HCT116 (cell line): Measurements from ENCODE around the gene TOX2. TPM values are rescaled to one million over a fixed set of nuclear protein-coding genes. Genes with fewer than 3 reads are reported as not detected.

Experiments used
- ATAC-seq: fragments of 200-7000 bp; cut with Tn5 transposase; 2 replicates; pipeline ENCODE4 v1.9.1; 2020; ENCODE audit warnings: mild to moderate bottlenecking, moderate library complexity
- BruUV-seq: library from RNA; stranded (reverse); fragments of 400-500 nt; replicated peaks from 2 replicates; lab custom pipeline; 2021; lab: Mats Ljungman, UMichigan
- CTCF ChIA-PET: fragments of 300-600 bp; sonication (Branson Sonifier 250); formaldehyde crosslinking; loops from one replicate; lab custom pipeline; 2021; ENCODE audit warnings: antibody characterized with exemption; lab: Charles Lee
- POLR2A ChIA-PET: fragments of 300-600, 350-600 bp; sonication (Branson Sonifier 250); formaldehyde crosslinking; loops from one replicate; lab custom pipeline; 2021; ENCODE audit warnings: antibody characterized with exemption; lab: Charles Lee
- RAD21 ChIA-PET, 2 experiments: fragments of 300-600 bp; sonication (Branson Sonifier 250); formaldehyde crosslinking; loops; one replicate each; lab custom pipeline; 2023; ENCODE audit warnings: low total read pairs in 2 of 2; ENCODE audit not compliant: uncharacterized antibody in 2 of 2, unreplicated experiment in 2 of 2, low non-redundant PET in 1 of 2; lab: Charles Lee
- DNase-seq: peaks from one replicate; pipeline ENCODE4 v3.0.0-alpha.2; 2010; ENCODE audit warnings: low read depth, low spot score
- H2AFZ ChIP-seq: fragments of 200-600 bp; shearing (Covaris generic), sonication (generic); 2 replicates; pipeline ENCODE4 v1.6.1; 2017; ENCODE audit warnings: low read depth, mixed run types, mixed read lengths, antibody characterized with exemption, low read length; ENCODE audit not compliant: poor library complexity, severe bottlenecking
- H3K27ac ChIP-seq: 2 replicates; pipeline ENCODE4 v1.5.1; 2012; ENCODE audit warnings: low read depth, low read length
- H3K27me3 ChIP-seq: fragments of 200-600 bp; sonication (generic); 2 replicates; pipeline ENCODE4 v1.6.1; 2016; ENCODE audit warnings: mixed run types, low read length, mixed read lengths; ENCODE audit not compliant: insufficient read depth
- H3K36me3 ChIP-seq, 2 experiments: fragments of 200-500 bp in 1 of 2; fragments of 200-600 bp in 1 of 2; sonication (Bioruptor generic) in 1 of 2; sonication (generic) in 1 of 2; 2 replicates each; pipeline versions ENCODE4 v1.5.1 to v1.6.1; 2014 to 2016; ENCODE audit warnings: low read length in 2 of 2, inconsistent platforms in 1 of 2, mixed read lengths in 1 of 2, mixed run types in 1 of 2; ENCODE audit not compliant: insufficient read depth in 2 of 2, control insufficient read depth in 1 of 2
- H3K4me1 ChIP-seq, 2 experiments: fragments of 200-600 bp in 1 of 2; sonication (generic) in 1 of 2; 2 replicates each; pipeline versions ENCODE4 v1.5.1 to v1.6.1; 2012 to 2017; ENCODE audit warnings: low read length in 2 of 2, inconsistent platforms in 1 of 2, mild to moderate bottlenecking in 1 of 2, mixed read lengths in 1 of 2, mixed run types in 1 of 2, moderate library complexity in 1 of 2; ENCODE audit not compliant: insufficient read depth in 2 of 2, control insufficient read depth in 1 of 2
- H3K4me2 ChIP-seq: fragments of 200-600 bp; sonication (generic); 2 replicates; pipeline ENCODE4 v1.6.1; 2017; ENCODE audit warnings: mixed run types, low read length, mixed read lengths
- H3K4me3 ChIP-seq, 2 experiments: fragments of 200-600 bp in 1 of 2; sonication (generic) in 1 of 2; replicated peaks in 1 of 2; 2 replicates each; pipeline ENCODE4 v1.5.1; 2011 to 2016; ENCODE audit warnings: low read length in 2 of 2, control low read depth in 1 of 2, low read depth in 1 of 2, mild to moderate bottlenecking in 1 of 2, mixed read lengths in 1 of 2, mixed run types in 1 of 2
- H3K79me2 ChIP-seq: fragments of 200-600 bp; sonication (generic); 2 replicates; pipeline ENCODE4 v1.6.1; 2017; ENCODE audit warnings: mild to moderate bottlenecking, mixed run types, low read length, moderate library complexity, mixed read lengths; ENCODE audit not compliant: insufficient read depth
- H3K9ac ChIP-seq: fragments of 200-600 bp; sonication (generic); 2 replicates; pipeline ENCODE4 v1.6.1; 2016; ENCODE audit warnings: low read length, mixed read lengths
- H3K9me2 ChIP-seq: fragments of 200-600 bp; sonication (generic), shearing (Covaris generic); 2 replicates; pipeline ENCODE4 v1.6.1; 2017; ENCODE audit warnings: mixed run types, mild to moderate bottlenecking, moderate library complexity; ENCODE audit not compliant: insufficient read depth
- H3K9me3 ChIP-seq, 2 experiments: fragments of 200-500 bp in 1 of 2; fragments of 200-600 bp in 1 of 2; sonication (Bioruptor generic) in 1 of 2; sonication (generic) in 1 of 2; 2 replicates each; pipeline ENCODE4 v1.6.1; 2014 to 2017; ENCODE audit warnings: low read length in 2 of 2, mixed read lengths in 2 of 2, inconsistent platforms in 1 of 2, low read depth in 1 of 2, mild to moderate bottlenecking in 1 of 2, mixed run types in 1 of 2, moderate library complexity in 1 of 2; ENCODE audit not compliant: control insufficient read depth in 1 of 2, insufficient read depth in 1 of 2
- H4K20me1 ChIP-seq: fragments of 200-600 bp; sonication (generic), shearing (Covaris generic); 2 replicates; pipeline ENCODE4 v1.6.1; 2017; ENCODE audit warnings: mixed run types, mild to moderate bottlenecking, moderate library complexity; ENCODE audit not compliant: insufficient read depth
- CBX3 ChIP-seq: IDR thresholded peaks from 2 replicates; pipeline ENCODE4 v1.6.1; 2012; ENCODE audit warnings: low read depth
- CEBPB ChIP-seq: IDR thresholded peaks from 2 replicates; pipeline ENCODE4 v1.6.1; 2012; ENCODE audit warnings: low read depth
- EGR1 ChIP-seq: IDR thresholded peaks from 2 replicates; pipeline ENCODE4 v1.6.1; 2012; ENCODE audit warnings: low read depth
- ELF1 ChIP-seq: IDR thresholded peaks from 2 replicates; pipeline ENCODE4 v1.6.1; 2012; ENCODE audit warnings: low read depth, borderline replicate concordance
- EZH2phosphoT487 ChIP-seq: fragments of 200-600 bp; IDR thresholded peaks from 2 replicates; pipeline ENCODE4 v1.6.1; 2018; ENCODE audit warnings: antibody characterized with exemption, borderline replicate concordance
- FOSL1 ChIP-seq: IDR thresholded peaks from 2 replicates; pipeline ENCODE4 v1.6.1; 2012; ENCODE audit warnings: low read depth
- POLR2A ChIP-seq: IDR thresholded peaks from 2 replicates; pipeline ENCODE4 v1.7.0; 2011; ENCODE audit warnings: borderline replicate concordance; ENCODE audit not compliant: insufficient read depth, insufficient read length; ENCODE audit errors: extremely low read depth
- POLR2AphosphoS5 ChIP-seq: IDR thresholded peaks from 2 replicates; pipeline ENCODE4 v1.6.1; 2011; ENCODE audit warnings: mild to moderate bottlenecking, low read depth, low read length, moderate library complexity
- REST ChIP-seq: IDR thresholded peaks from 2 replicates; pipeline ENCODE4 v1.6.1; 2012; ENCODE audit warnings: low read depth
- SRF ChIP-seq: IDR thresholded peaks from 2 replicates; pipeline ENCODE4 v1.6.1; 2012; ENCODE audit warnings: low read depth
- YY1 ChIP-seq: IDR thresholded peaks from 2 replicates; pipeline ENCODE4 v1.6.1; 2011; ENCODE audit warnings: low read length, low read depth, moderate library complexity, mild to moderate bottlenecking; ENCODE audit not compliant: insufficient replicate concordance; ENCODE audit errors: extremely low read depth
- ZFX ChIP-seq: fragments of 450-650 bp; IDR thresholded peaks from 2 replicates; pipeline ENCODE4 v1.6.1; 2017
- ZNF274 ChIP-seq: fragments of 200-500 bp; sonication (Bioruptor generic); IDR thresholded peaks from 2 replicates; pipeline ENCODE4 v1.6.1; 2014; ENCODE audit warnings: mild to moderate bottlenecking, low read depth, low read length, inconsistent platforms
- intact Hi-C: fragments of 100-400 bp; cut with micrococcal nuclease; formaldehyde crosslinking; loops from 2 replicates; pipeline ENCODE4 v1.10.0; 2022
- total RNA-seq: library from RNA; stranded (reverse); gene quantifications from one replicate; pipeline ENCODE4 v1.2.1, GENCODE V29; 2021; ENCODE audit not compliant: unreplicated experiment
- TF ChIP-seq, protein P1 (sequence below): IDR thresholded peaks from 2 replicates; pipeline ENCODE4 v1.6.1; 2012
- TF ChIP-seq, protein P2 (sequence below), 3 experiments: fragments of 200-600 bp in 1 of 3; sonication (generic) in 1 of 3; IDR thresholded peaks in 2 of 3; conservative IDR thresholded peaks in 1 of 3; 2 replicates each; pipeline ENCODE4 v1.5.1; 2012 to 2017; ENCODE audit warnings: low read depth in 2 of 3, low read length in 2 of 3, antibody characterized with exemption in 1 of 3, borderline replicate concordance in 1 of 3, control low read depth in 1 of 3, mild to moderate bottlenecking in 1 of 3, mixed read lengths in 1 of 3, mixed run types in 1 of 3, moderate library complexity in 1 of 3; ENCODE audit not compliant: insufficient read depth in 1 of 3
- TF ChIP-seq, protein P3 (sequence below): IDR thresholded peaks from 2 replicates; pipeline ENCODE4 v1.6.1; 2011; ENCODE audit warnings: mild to moderate bottlenecking, low read length, moderate library complexity; ENCODE audit not compliant: insufficient replicate concordance; ENCODE audit errors: extremely low read depth

TOX2 gene
- total RNA-seq, 1 experiment from 2014 or later, result 39.6 TPM

- Histone ChIP-seq H3K9me2 (no peaks in the 10 kb centered on the region), H3K27me3 (no peaks in the 10 kb centered on the region), H3K36me3 (no peaks in the 10 kb centered on the region), H3K4me3 (no peak overlapping the region), H3K79me2 (no peaks in the 10 kb centered on the region), H2AFZ (no peak overlapping the region), H3K9ac (no peak overlapping the region), H3K4me1 (no peaks in the 10 kb centered on the region), H4K20me1 (no peaks in the 10 kb centered on the region), H3K27ac (no peak overlapping the region), H3K9me3 (no peaks in the 10 kb centered on the region), H3K4me2 (no peak overlapping the region)
- DNase-seq, result no peak
- no TSS peak for BruUV-seq
- RAD21 ChIA-PET, result no interaction called here
- TF ChIP-seq POLR2A (no peak), ELF1 (no peak), POLR2AphosphoS5 (no peak), EGR1 (no peak), CEBPB (no peak), YY1 (no peak), FOSL1 (no peak), REST (no peak), SRF (no peak), ZFX (no peak), CBX3 (no peak), EZH2phosphoT487 (no peak), ZNF274 (no peak)
- TF ChIP-seq, protein P1, sequence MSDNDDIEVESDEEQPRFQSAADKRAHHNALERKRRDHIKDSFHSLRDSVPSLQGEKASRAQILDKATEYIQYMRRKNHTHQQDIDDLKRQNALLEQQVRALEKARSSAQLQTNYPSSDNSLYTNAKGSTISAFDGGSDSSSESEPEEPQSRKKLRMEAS, result no peak
- TF ChIP-seq, protein P2, sequence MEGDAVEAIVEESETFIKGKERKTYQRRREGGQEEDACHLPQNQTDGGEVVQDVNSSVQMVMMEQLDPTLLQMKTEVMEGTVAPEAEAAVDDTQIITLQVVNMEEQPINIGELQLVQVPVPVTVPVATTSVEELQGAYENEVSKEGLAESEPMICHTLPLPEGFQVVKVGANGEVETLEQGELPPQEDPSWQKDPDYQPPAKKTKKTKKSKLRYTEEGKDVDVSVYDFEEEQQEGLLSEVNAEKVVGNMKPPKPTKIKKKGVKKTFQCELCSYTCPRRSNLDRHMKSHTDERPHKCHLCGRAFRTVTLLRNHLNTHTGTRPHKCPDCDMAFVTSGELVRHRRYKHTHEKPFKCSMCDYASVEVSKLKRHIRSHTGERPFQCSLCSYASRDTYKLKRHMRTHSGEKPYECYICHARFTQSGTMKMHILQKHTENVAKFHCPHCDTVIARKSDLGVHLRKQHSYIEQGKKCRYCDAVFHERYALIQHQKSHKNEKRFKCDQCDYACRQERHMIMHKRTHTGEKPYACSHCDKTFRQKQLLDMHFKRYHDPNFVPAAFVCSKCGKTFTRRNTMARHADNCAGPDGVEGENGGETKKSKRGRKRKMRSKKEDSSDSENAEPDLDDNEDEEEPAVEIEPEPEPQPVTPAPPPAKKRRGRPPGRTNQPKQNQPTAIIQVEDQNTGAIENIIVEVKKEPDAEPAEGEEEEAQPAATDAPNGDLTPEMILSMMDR (IDR thresholded peaks at IDR 0.05 in 2 of 3, conservative IDR thresholded peaks at IDR 0.05 in 1 of 3; ENCODE audit: borderline replicate concordance in 1 of 3, insufficient read depth in 1 of 3, low read depth in 2 of 3, low read length in 2 of 3), result no peak
- TF ChIP-seq, protein P3, sequence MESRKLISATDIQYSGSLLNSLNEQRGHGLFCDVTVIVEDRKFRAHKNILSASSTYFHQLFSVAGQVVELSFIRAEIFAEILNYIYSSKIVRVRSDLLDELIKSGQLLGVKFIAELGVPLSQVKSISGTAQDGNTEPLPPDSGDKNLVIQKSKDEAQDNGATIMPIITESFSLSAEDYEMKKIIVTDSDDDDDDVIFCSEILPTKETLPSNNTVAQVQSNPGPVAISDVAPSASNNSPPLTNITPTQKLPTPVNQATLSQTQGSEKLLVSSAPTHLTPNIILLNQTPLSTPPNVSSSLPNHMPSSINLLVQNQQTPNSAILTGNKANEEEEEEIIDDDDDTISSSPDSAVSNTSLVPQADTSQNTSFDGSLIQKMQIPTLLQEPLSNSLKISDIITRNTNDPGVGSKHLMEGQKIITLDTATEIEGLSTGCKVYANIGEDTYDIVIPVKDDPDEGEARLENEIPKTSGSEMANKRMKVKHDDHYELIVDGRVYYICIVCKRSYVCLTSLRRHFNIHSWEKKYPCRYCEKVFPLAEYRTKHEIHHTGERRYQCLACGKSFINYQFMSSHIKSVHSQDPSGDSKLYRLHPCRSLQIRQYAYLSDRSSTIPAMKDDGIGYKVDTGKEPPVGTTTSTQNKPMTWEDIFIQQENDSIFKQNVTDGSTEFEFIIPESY, result no peak
- intact Hi-C loops, result no loop called here
- ATAC-seq, result no peak
- CTCF ChIA-PET, result no interaction called here
- POLR2A ChIA-PET, result no interaction called here
These were observed 152.3 kb downstream of the TOX2 start for GRCh38 chr20:44066645-44067606.
